A549 (cell line): ENCODE results near the gene DIO3. TPM values are rescaled to one million over a fixed set of nuclear protein-coding genes. Genes with fewer than 3 reads are reported as not detected.

Source experiments
- ATAC-seq, 2 experiments: fragments of 200-7000 bp in 1 of 2; fragments of >200 bp in 1 of 2; cut with Nextera tagmentation in 1 of 2; cut with Tn5 transposase in 1 of 2; 3 replicates each; pipeline versions ENCODE4 v1.8.0 to v1.9.1; 2018 to 2020; ENCODE audit warnings: mild to moderate bottlenecking in 1 of 2, moderate library complexity in 1 of 2
- CTCF ChIA-PET: fragments of 300-600 bp; sonication (Branson Sonifier 250); formaldehyde crosslinking; extraction: SDS; loops from one replicate; lab custom pipeline; 2021; ENCODE audit warnings: antibody characterized with exemption, inconsistent platforms; lab: Yijun Ruan, JAX
- POLR2A ChIA-PET: fragments of 350-600 bp; formaldehyde crosslinking; extraction: SDS; loops from one replicate; lab custom pipeline; 2021; ENCODE audit warnings: antibody characterized with exemption, inconsistent platforms; lab: Yijun Ruan, JAX
- DNase-seq, 2 experiments: peaks; one replicate each; pipeline versions ENCODE4 v3.0.0 to v3.0.0-alpha.2; 2011 to 2016; ENCODE audit warnings: low read depth in 1 of 2, low spot score in 1 of 2
- FAIRE-seq: peaks from 2 replicates; lab custom pipeline; 2011; peaks lifted over from hg19 to GRCh38; lab: Jason Lieb, UNC
- H3K27ac ChIP-seq, 2 experiments: fragments of >200 bp; sonication (Bioruptor Twin); formaldehyde crosslinking; 3 replicates each; pipeline ENCODE4 v1.5.1; 2016 to 2017
- H3K4me1 ChIP-seq: fragments of >200 bp; sonication (Bioruptor Twin); formaldehyde crosslinking; 3 replicates; pipeline ENCODE4 v1.6.1; 2016
- H3K4me2 ChIP-seq: fragments of >200 bp; sonication (Bioruptor Twin); formaldehyde crosslinking; 3 replicates; pipeline ENCODE4 v1.6.1; 2016
- H3K4me3 ChIP-seq: fragments of >200 bp; sonication (Bioruptor Twin); formaldehyde crosslinking; 3 replicates; pipeline ENCODE4 v1.5.1; 2016
- H3K9me3 ChIP-seq: fragments of >200 bp; sonication (Bioruptor Twin); formaldehyde crosslinking; 3 replicates; pipeline ENCODE4 v1.6.1; 2016
- BHLHE40 ChIP-seq: IDR thresholded peaks from 2 replicates; pipeline ENCODE4 v1.6.1; 2012; ENCODE audit warnings: low read depth, low read length, inconsistent platforms
- CHD2 ChIP-seq: fragments of 150-350 bp; IDR thresholded peaks from 2 replicates; pipeline ENCODE4 v1.6.1; 2014; ENCODE audit warnings: low read length; ENCODE audit not compliant: partially characterized antibody
- ESRRA ChIP-seq: fragments of 150-350 bp; IDR thresholded peaks from 2 replicates; pipeline ENCODE4 v1.6.1; 2014; ENCODE audit warnings: mild to moderate bottlenecking, low read length, borderline replicate concordance
- FOSB ChIP-seq: fragments of 250-450 bp; sonication (Bioruptor Pico); IDR thresholded peaks from 2 replicates; pipeline ENCODE4 v1.5.0; 2020; ENCODE audit warnings: mild to moderate bottlenecking, moderate library complexity
- FOXS1 ChIP-seq: fragments of 250-450 bp; sonication (Bioruptor Pico); IDR thresholded peaks from 2 replicates; pipeline ENCODE4 v1.5.0; 2020; ENCODE audit warnings: mild to moderate bottlenecking, moderate library complexity
- HOXA7 ChIP-seq: fragments of 250-450 bp; sonication (Bioruptor Pico); IDR thresholded peaks from 2 replicates; pipeline ENCODE4 v1.5.0; 2020; ENCODE audit warnings: mild to moderate bottlenecking, moderate library complexity
- HOXB13 ChIP-seq: fragments of 250-450 bp; sonication (Bioruptor Pico); IDR thresholded peaks from 2 replicates; pipeline ENCODE4 v1.5.0; 2020; ENCODE audit warnings: low read depth, mild to moderate bottlenecking, moderate library complexity
- KDM1A ChIP-seq: fragments of 200-600 bp; sonication (generic); IDR thresholded peaks from 2 replicates; pipeline ENCODE4 v1.6.1; 2016; ENCODE audit warnings: low read depth, mild to moderate bottlenecking
- MAFK ChIP-seq: fragments of 450-650 bp; IDR thresholded peaks from 2 replicates; pipeline ENCODE4 v1.6.1; 2014; ENCODE audit not compliant: partially characterized antibody
- MAZ ChIP-seq: fragments of 150-350 bp; IDR thresholded peaks from 2 replicates; pipeline ENCODE4 v1.6.1; 2014; ENCODE audit warnings: antibody characterized with exemption, low read depth, low read length, borderline replicate concordance
- MYC ChIP-seq: IDR thresholded peaks from 2 replicates; pipeline ENCODE4 v1.6.1; 2012; ENCODE audit warnings: mild to moderate bottlenecking, inconsistent platforms, low read length, improper control_type of control experiment, borderline replicate concordance
- POLR2A ChIP-seq: IDR thresholded peaks from 2 replicates; pipeline ENCODE4 v1.6.1; 2012; ENCODE audit warnings: mild to moderate bottlenecking, low read length
- POLR2AphosphoS2 ChIP-seq: conservative IDR thresholded peaks from 2 replicates; pipeline ENCODE4 v1.6.1; 2012; ENCODE audit warnings: low read length, improper control_type of control experiment, inconsistent platforms
- RAD21 ChIP-seq, 2 experiments: fragments of >200 bp in 1 of 2; sonication (Bioruptor Twin) in 1 of 2; formaldehyde crosslinking in 1 of 2; IDR thresholded peaks in 1 of 2; conservative IDR thresholded peaks in 1 of 2; 2 replicates in 1 of 2; 3 replicates in 1 of 2; pipeline ENCODE4 v1.6.1; 2012 to 2018; ENCODE audit warnings: inconsistent platforms in 1 of 2
- RCOR1 ChIP-seq: fragments of 150-350 bp; IDR thresholded peaks from 2 replicates; pipeline ENCODE4 v1.6.1; 2014; ENCODE audit warnings: antibody characterized with exemption, low read length, low read depth
- RFX5 ChIP-seq: fragments of 450-650 bp; IDR thresholded peaks from 2 replicates; pipeline ENCODE4 v1.7.1; 2014; ENCODE audit warnings: antibody characterized with exemption, mild to moderate bottlenecking, moderate library complexity
- RNF2 ChIP-seq: fragments of 200-600 bp; sonication (generic); IDR thresholded peaks from 2 replicates; pipeline ENCODE4 v1.6.1; 2016; ENCODE audit warnings: low read depth, mild to moderate bottlenecking, antibody characterized with exemption, moderate library complexity, borderline replicate concordance
- SMC3 ChIP-seq: fragments of >200 bp; sonication (Bioruptor Twin); formaldehyde crosslinking; IDR thresholded peaks from 3 replicates; pipeline ENCODE4 v1.6.1; 2018; ENCODE audit warnings: inconsistent platforms
- TP53 ChIP-seq: fragments of 250-450 bp; sonication (Bioruptor Pico); IDR thresholded peaks from 2 replicates; pipeline ENCODE4 v1.5.0; 2021; ENCODE audit warnings: mild to moderate bottlenecking, moderate library complexity
- ZC3H11A ChIP-seq: fragments of 450-650 bp; IDR thresholded peaks from 2 replicates; pipeline ENCODE4 v1.6.1; 2014; ENCODE audit warnings: antibody characterized with exemption, mild to moderate bottlenecking
- ZNF302 ChIP-seq: fragments of 250-450 bp; sonication (Bioruptor Pico); IDR thresholded peaks from 2 replicates; pipeline ENCODE4 v1.9.0; 2021; ENCODE audit warnings: inconsistent platforms, mild to moderate bottlenecking, moderate library complexity
- ZSCAN20 ChIP-seq: fragments of 250-450 bp; sonication (Bioruptor Pico); IDR thresholded peaks from 2 replicates; pipeline ENCODE4 v1.8.0; 2022; ENCODE audit warnings: mild to moderate bottlenecking, moderate library complexity
- WGBS: methylation state at CpG from one replicate; pipeline ENCODE4 v1.1.6; 2017; ENCODE audit errors: missing lambda C conversion rate; 5-methylcytosine and 5-hydroxymethylcytosine counted together
- polyA plus RNA-seq, 4 experiments: library from polyadenylated mRNA; depleted of rRNA in 3 of 4; stranded (reverse); fragments of >200 nt; fragmentation: RNase III in 1 of 4; extraction: RNeasy Plus Mini Kit Qiagen cat#74134 plus additional on column Dnase treatment in 1 of 4; gene quantifications; 2 replicates in 3 of 4; 3 replicates in 1 of 4; pipeline ENCODE4 v1.2.3, GENCODE V29; 2011 to 2017
- TF ChIP-seq, protein P1 (sequence below): fragments of >200 bp; sonication (Bioruptor Twin); formaldehyde crosslinking; IDR thresholded peaks from 3 replicates; pipeline ENCODE4 v1.6.1; 2016
- TF ChIP-seq, protein P2 (sequence below): IDR thresholded peaks from 2 replicates; pipeline ENCODE4 v1.6.1; 2012; ENCODE audit warnings: low read depth, borderline replicate concordance
- TF ChIP-seq, protein P3 (sequence below): fragments of 250-450 bp; sonication (Bioruptor Pico); IDR thresholded peaks from 2 replicates; pipeline ENCODE4 v1.5.0; 2021; ENCODE audit warnings: mild to moderate bottlenecking, moderate library complexity, borderline replicate concordance

DIO3 gene
- polyA plus RNA-seq, 2 of the 4 experiments (the other 2 are of a cell fraction) = 0.04 to 0.09 TPM

DNA sequence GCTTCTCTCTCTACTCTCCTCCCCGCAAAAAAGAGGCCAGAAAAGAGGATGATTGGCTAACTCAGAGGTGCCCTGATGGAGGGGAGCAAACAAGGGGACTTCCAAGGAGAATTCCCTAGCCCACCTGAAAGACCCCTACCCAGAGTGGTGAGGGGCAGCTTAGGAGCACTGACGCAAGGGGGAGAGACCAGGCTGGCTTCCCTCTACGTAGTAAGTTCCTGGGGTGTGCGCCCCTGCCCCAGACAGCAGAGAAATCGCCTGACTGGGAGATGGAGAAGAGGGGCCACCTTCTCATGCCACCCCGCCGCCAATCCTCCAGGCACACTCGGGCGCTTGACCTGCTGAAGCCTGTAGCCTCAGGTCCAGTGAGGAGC lies 2.1 kb upstream of the DIO3 start:
- FAIRE-seq = no peak
- no peak for ATAC-seq
- Histone ChIP-seq H3K4me3 (no peak overlapping the region), H3K4me2 (no peak overlapping the region), H3K9me3 (peaks cover 12% of the 10 kb centered on the region; the same call in 2 of the 3 replicates), H3K4me1 (peaks cover 40% of the 10 kb centered on the region), H3K27ac (peak overlapping the region in 1 of 2 experiments; percentile 80; a peak in 2 of 6 replicates)
- ChIA-PET POLR2A (no interaction called here), CTCF (no interaction called here)
- 94% methylated on average over 9 of the region's 9 CpGs for WGBS
- TF ChIP-seq MYC (no peak), POLR2AphosphoS2 (no peak), TP53 (CRISPR knock-in tag) (no peak), HOXA7 (CRISPR knock-in tag) (no peak), ZSCAN20 (no peak), POLR2A (no peak)
- TF ChIP-seq, protein P1, sequence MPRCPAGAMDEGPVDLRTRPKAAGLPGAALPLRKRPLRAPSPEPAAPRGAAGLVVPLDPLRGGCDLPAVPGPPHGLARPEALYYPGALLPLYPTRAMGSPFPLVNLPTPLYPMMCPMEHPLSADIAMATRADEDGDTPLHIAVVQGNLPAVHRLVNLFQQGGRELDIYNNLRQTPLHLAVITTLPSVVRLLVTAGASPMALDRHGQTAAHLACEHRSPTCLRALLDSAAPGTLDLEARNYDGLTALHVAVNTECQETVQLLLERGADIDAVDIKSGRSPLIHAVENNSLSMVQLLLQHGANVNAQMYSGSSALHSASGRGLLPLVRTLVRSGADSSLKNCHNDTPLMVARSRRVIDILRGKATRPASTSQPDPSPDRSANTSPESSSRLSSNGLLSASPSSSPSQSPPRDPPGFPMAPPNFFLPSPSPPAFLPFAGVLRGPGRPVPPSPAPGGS = no peak
- DNase-seq = no peak

DNA sequence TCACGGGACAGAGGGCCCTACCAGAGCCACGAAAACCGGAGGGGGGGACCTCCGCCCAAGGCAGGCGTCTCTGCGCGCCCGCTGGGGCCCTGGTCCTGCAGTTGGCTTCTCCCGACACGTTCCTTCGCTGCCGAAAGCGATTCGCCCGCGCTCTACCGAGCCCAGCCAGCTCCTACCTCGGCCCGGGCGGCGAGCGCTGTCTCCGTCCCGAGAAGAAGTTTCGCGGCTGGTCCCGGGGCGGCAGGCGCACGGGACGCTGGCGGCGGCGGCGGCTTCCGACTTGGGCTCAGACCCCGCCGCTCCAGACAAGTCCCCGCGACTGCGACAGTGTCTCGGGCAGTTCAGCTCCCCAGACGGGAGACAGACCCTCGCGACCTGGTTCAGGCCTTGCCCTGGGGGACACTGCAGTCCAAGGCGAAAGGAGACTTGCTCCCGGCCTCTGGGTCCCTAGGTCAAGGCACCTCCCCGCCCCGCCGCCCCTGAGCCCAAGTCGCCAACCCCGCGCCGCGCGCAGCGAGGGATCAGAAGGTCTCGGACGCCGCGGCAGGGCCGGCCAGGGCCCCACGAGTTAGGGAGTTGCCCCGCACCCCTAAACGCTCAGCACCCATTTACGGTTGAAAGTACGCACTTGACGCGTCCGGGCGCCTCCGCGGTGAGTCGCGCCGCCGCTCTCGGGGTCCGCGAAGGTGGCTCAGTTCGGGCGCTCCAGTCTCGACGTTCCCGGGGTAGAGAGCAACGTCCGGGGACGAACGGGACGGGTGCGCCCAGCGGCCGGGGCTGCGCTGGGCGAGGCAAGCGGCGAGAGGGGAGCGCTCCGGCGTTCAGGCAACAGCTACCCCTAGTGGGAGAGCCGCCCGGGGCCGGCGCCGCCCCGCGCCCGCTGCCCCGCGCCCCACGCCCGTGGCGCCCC lies 1.4 kb upstream of the DIO3 start:
- WGBS = 97% methylated on average over 100 of the region's 113 CpGs
- POLR2A ChIA-PET = no interaction called here
- Histone ChIP-seq H3K4me2 (no peak overlapping the region), H3K4me3 (no peak overlapping the region), H3K4me1 (peaks cover 37% of the 10 kb centered on the region), H3K27ac (peak overlapping the region in 1 of 2 experiments; percentile 80; a peak in 1 of 6 replicates), H3K9me3 (peaks cover 12% of the 10 kb centered on the region; the same call in 2 of the 3 replicates)
- DNase-seq (no peak), ATAC-seq (no peak), FAIRE-seq (no peak)
- TF ChIP-seq HOXB13 (CRISPR knock-in tag) = no peak
- no peak for TF ChIP-seq ZNF302 (CRISPR knock-in tag)
- no peak for TF ChIP-seq KDM1A
- TF ChIP-seq ZSCAN20 = no peak
- no peak for TF ChIP-seq POLR2AphosphoS2
- TF ChIP-seq RFX5 = no peak
- CTCF ChIA-PET = no interaction called here

DNA sequence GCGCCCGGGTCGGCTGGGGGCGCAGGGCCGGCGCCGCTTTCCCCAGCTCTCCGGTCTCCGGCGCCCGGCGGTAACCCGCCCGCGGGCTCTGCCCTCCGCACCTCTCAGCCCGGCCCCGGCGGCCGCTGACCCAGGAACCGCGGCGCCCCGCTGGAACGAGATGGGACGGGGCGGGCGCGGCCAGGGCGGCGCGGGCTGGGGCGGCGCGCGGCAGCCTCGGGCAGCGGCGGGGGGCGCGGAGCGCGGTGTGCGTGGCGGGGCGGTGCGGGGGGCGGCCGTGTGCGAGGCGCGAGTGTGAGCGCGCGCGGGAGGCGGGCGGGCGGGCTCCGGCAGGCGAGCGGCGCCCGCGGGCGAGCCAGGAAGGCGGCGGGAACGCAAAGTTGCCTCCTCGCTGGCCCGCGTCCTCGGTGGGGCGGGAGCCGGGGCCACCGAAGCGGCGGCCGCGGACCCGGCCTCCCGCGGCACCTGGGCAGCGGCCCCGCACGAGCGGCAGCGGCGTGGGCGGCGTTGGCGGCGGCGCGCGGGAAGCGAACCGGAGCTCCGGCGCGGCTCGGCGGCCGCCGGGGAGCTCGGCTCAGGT lies 671 bp upstream of the DIO3 start:
- no peak overlapping the region for H3K4me2 ChIP-seq
- H3K4me1 ChIP-seq = peaks cover 30% of the 10 kb centered on the region
- peaks cover 12% of the 10 kb centered on the region; the same call in 2 of the 3 replicates for H3K9me3 ChIP-seq
- no peak overlapping the region for H3K27ac ChIP-seq
- no peak for ATAC-seq
- ChIA-PET POLR2A (no interaction called here), CTCF (no interaction called here)
- no peak overlapping the region for H3K4me3 ChIP-seq
- TF ChIP-seq, protein P2, sequence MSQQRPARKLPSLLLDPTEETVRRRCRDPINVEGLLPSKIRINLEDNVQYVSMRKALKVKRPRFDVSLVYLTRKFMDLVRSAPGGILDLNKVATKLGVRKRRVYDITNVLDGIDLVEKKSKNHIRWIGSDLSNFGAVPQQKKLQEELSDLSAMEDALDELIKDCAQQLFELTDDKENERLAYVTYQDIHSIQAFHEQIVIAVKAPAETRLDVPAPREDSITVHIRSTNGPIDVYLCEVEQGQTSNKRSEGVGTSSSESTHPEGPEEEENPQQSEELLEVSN = no peak
- TF ChIP-seq MAZ = no peak
- no peak for TF ChIP-seq FOSB (CRISPR knock-in tag)
- no peak for TF ChIP-seq CHD2
- no peak for TF ChIP-seq RCOR1
- no peak for TF ChIP-seq POLR2AphosphoS2
- no peak for TF ChIP-seq SMC3
- TF ChIP-seq, protein P1 = no peak
- TF ChIP-seq, protein P3, sequence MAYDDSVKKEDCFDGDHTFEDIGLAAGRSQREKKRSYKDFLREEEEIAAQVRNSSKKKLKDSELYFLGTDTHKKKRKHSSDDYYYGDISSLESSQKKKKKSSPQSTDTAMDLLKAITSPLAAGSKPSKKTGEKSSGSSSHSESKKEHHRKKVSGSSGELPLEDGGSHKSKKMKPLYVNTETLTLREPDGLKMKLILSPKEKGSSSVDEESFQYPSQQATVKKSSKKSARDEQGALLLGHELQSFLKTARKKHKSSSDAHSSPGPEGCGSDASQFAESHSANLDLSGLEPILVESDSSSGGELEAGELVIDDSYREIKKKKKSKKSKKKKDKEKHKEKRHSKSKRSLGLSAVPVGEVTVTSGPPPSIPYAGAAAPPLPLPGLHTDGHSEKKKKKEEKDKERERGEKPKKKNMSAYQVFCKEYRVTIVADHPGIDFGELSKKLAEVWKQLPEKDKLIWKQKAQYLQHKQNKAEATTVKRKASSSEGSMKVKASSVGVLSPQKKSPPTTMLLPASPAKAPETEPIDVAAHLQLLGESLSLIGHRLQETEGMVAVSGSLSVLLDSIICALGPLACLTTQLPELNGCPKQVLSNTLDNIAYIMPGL (CRISPR knock-in tag) = no peak
- no peak for TF ChIP-seq ZC3H11A
- TF ChIP-seq FOXS1 (CRISPR knock-in tag) = no peak
- no peak for TF ChIP-seq RNF2
- TF ChIP-seq BHLHE40 = no peak
- TF ChIP-seq ESRRA = no peak
- TF ChIP-seq ZSCAN20 = no peak
- TF ChIP-seq MAFK = no peak
- TF ChIP-seq RAD21 (conservative IDR thresholded peaks at IDR 0.05 in 1 of 2, IDR thresholded peaks at IDR 0.05 in 1 of 2) = no peak
- WGBS = 98% methylated on average over 60 of the region's 106 CpGs
- no peak for FAIRE-seq
- no peak for DNase-seq
